Lower leg skin (tissue), 3 donors: ENCODE data around the gene TIMP4.

Experiments
- POLR2A ChIP-seq, 2 donors: fragments of 450-650 bp; IDR thresholded peaks; one replicate each; pipeline ENCODE4 v1.6.1; 2016 to 2017; ENCODE audit warnings: antibody characterized with exemption in 2 of 2, mild to moderate bottlenecking in 1 of 2, moderate library complexity in 1 of 2
- TF ChIP-seq, protein P1 (sequence below), 3 donors: fragments of 450-650 bp; IDR thresholded peaks; one replicate each; pipeline ENCODE4 v1.5.1; 2016; ENCODE audit warnings: antibody characterized with exemption in 3 of 3, mild to moderate bottlenecking in 3 of 3, moderate library complexity in 2 of 3

- TF ChIP-seq, protein P1, sequence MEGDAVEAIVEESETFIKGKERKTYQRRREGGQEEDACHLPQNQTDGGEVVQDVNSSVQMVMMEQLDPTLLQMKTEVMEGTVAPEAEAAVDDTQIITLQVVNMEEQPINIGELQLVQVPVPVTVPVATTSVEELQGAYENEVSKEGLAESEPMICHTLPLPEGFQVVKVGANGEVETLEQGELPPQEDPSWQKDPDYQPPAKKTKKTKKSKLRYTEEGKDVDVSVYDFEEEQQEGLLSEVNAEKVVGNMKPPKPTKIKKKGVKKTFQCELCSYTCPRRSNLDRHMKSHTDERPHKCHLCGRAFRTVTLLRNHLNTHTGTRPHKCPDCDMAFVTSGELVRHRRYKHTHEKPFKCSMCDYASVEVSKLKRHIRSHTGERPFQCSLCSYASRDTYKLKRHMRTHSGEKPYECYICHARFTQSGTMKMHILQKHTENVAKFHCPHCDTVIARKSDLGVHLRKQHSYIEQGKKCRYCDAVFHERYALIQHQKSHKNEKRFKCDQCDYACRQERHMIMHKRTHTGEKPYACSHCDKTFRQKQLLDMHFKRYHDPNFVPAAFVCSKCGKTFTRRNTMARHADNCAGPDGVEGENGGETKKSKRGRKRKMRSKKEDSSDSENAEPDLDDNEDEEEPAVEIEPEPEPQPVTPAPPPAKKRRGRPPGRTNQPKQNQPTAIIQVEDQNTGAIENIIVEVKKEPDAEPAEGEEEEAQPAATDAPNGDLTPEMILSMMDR (IDR thresholded peaks at IDR 0.05) = no peak
- no peak for TF ChIP-seq POLR2A (IDR thresholded peaks at IDR 0.05)
Observed at GRCh38 chr3:12194669-12195161, 36.0 kb upstream of the TIMP4 start.
